Peyer's patch (tissue), 4 donors: ENCODE measurements around the gene MSTN. TPM values are rescaled to one million over a fixed set of nuclear protein-coding genes. Genes with fewer than 3 reads are reported as not detected.

ENCODE experiments used
- DNase-seq, 3 donors: peaks; one replicate each; pipeline ENCODE4 v3.0.0-alpha.2; 2017 to 2019
- H3K27ac ChIP-seq, 4 donors: fragments of 200-600 bp; sonication (generic); one replicate each; pipeline ENCODE4 v1.5.1; 2016 to 2019
- H3K27me3 ChIP-seq, 2 donors: fragments of 200-600 bp; sonication (generic); one replicate each; pipeline ENCODE4 v1.5.1; 2019
- H3K36me3 ChIP-seq, 3 donors: fragments of 200-600 bp; sonication (generic); one replicate each; pipeline ENCODE4 v1.5.1; 2016 to 2019
- H3K4me1 ChIP-seq, 4 donors: fragments of 200-600 bp; sonication (generic); one replicate each; pipeline ENCODE4 v1.5.1; 2016 to 2019
- H3K4me3 ChIP-seq, 4 donors: fragments of 200-600 bp; sonication (generic); 1 replicate in 3 of 4; 2 replicates in 1 of 4; pipeline ENCODE4 v1.5.1; 2016 to 2019; ENCODE audit warnings: mild to moderate bottlenecking in 1 of 4
- H3K9me3 ChIP-seq, 4 donors: fragments of 200-600 bp; sonication (generic); one replicate each; pipeline ENCODE4 v1.5.1; 2016 to 2019; ENCODE audit warnings: mild to moderate bottlenecking in 1 of 4
- POLR2A ChIP-seq, 2 donors: fragments of 450-650 bp; IDR thresholded peaks; one replicate each; pipeline ENCODE4 v1.5.1; 2017; ENCODE audit warnings: antibody characterized with exemption in 2 of 2, mild to moderate bottlenecking in 2 of 2, moderate library complexity in 2 of 2
- total RNA-seq, 4 donors: library from RNA; depleted of rRNA; stranded (reverse); fragments of >200 nt; gene quantifications; one replicate each; pipeline ENCODE4 v1.1.0, GENCODE V29; 2016
- TF ChIP-seq, protein P1 (sequence below), 6 experiments: fragments of 450-650 bp in 4 of 6; fragments of 200-600 bp in 2 of 6; sonication (generic) in 1 of 6; IDR thresholded peaks; one replicate each; pipeline ENCODE4 v1.5.1; 2017 to 2019; ENCODE audit warnings: antibody characterized with exemption in 6 of 6, mild to moderate bottlenecking in 3 of 6, moderate library complexity in 1 of 6

The MSTN gene
- total RNA-seq, 4 donors from 2014 or later: 0.70 TPM; not detected in 3

GRCh38 chr2:190065839-190066238, 3.3 kb upstream of the MSTN start:
- Histone ChIP-seq H3K4me1 (no peaks in the 10 kb centered on the region), H3K4me3 (no peak overlapping the region), H3K9me3 (no peaks in the 10 kb centered on the region), H3K36me3 (no peaks in the 10 kb centered on the region), H3K27ac (no peak overlapping the region), H3K27me3 (no peaks in the 10 kb centered on the region)
- TF ChIP-seq POLR2A (IDR thresholded peaks at IDR 0.05): no peak
- TF ChIP-seq, protein P1, sequence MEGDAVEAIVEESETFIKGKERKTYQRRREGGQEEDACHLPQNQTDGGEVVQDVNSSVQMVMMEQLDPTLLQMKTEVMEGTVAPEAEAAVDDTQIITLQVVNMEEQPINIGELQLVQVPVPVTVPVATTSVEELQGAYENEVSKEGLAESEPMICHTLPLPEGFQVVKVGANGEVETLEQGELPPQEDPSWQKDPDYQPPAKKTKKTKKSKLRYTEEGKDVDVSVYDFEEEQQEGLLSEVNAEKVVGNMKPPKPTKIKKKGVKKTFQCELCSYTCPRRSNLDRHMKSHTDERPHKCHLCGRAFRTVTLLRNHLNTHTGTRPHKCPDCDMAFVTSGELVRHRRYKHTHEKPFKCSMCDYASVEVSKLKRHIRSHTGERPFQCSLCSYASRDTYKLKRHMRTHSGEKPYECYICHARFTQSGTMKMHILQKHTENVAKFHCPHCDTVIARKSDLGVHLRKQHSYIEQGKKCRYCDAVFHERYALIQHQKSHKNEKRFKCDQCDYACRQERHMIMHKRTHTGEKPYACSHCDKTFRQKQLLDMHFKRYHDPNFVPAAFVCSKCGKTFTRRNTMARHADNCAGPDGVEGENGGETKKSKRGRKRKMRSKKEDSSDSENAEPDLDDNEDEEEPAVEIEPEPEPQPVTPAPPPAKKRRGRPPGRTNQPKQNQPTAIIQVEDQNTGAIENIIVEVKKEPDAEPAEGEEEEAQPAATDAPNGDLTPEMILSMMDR (IDR thresholded peaks at IDR 0.05): no peak
- no peak for DNase-seq

DNA sequence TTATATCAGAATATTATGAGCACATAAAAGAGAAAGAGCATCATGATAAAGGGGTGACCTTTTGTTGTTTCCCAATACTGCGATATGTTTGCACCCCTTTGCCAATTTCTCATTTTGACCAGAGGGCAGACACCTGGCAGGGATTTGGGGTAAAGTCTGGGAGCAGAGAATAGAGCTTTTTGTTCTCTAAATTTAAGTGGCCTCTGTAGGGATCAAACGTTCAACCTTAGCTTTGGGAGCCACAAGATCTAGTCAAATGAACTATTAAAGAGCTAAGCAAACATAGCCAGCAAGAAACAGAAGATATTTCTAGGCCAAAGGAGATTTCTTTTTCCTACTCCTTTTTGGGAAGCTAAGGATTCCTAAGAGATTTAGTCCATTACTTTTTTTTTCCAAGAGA, 1.1 kb upstream of the MSTN start:
- Histone ChIP-seq H3K36me3 (no peaks in the 10 kb centered on the region), H3K4me3 (no peak overlapping the region), H3K4me1 (no peaks in the 10 kb centered on the region), H3K9me3 (no peaks in the 10 kb centered on the region), H3K27me3 (no peaks in the 10 kb centered on the region), H3K27ac (no peak overlapping the region)
- TF ChIP-seq, protein P1 (IDR thresholded peaks at IDR 0.05): no peak
- DNase-seq: no peak

- no peak for DNase-seq
These were observed 476 bp downstream of the MSTN start for GRCh38 chr2:190062053-190062452.

GRCh38 chr2:190060626-190061025, 1.9 kb downstream of the MSTN start:
- no peak for DNase-seq
- Histone ChIP-seq H3K27me3 (no peaks in the 10 kb centered on the region), H3K27ac (no peak overlapping the region), H3K4me1 (no peaks in the 10 kb centered on the region), H3K36me3 (no peaks in the 10 kb centered on the region), H3K4me3 (no peak overlapping the region), H3K9me3 (no peaks in the 10 kb centered on the region)
- TF ChIP-seq POLR2A (IDR thresholded peaks at IDR 0.05): no peak
- TF ChIP-seq, protein P1 (IDR thresholded peaks at IDR 0.05): no peak

More at GRCh38 chr2:190062053-190062452, 476 bp downstream of the MSTN start:
- Histone ChIP-seq H3K4me3 (no peak overlapping the region), H3K4me1 (no peaks in the 10 kb centered on the region), H3K36me3 (no peaks in the 10 kb centered on the region), H3K27me3 (no peaks in the 10 kb centered on the region), H3K9me3 (no peaks in the 10 kb centered on the region), H3K27ac (no peak overlapping the region)
- no peak for TF ChIP-seq POLR2A (IDR thresholded peaks at IDR 0.05)
- TF ChIP-seq, protein P1 (IDR thresholded peaks at IDR 0.05): no peak

DNA sequence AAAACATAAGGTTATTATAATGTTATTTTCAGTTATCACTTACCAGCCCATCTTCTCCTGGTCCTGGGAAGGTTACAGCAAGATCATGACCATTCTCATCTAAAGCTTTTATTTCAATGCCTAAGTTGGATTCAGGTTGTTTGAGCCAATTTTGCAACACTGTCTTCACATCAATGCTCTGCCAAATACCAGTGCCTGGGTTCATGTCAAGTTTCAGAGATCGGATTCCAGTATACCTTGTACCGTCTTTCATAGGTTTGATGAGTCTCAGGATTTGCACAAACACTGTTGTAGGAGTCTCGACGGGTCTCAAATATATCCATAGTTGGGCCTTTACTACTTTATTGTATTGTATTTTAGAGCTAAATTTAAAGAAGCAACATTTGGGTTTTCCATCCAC, 2.5 kb downstream of the MSTN start:
- Histone ChIP-seq H3K27ac (no peak overlapping the region), H3K36me3 (no peaks in the 10 kb centered on the region), H3K4me3 (no peak overlapping the region), H3K4me1 (no peaks in the 10 kb centered on the region), H3K27me3 (no peaks in the 10 kb centered on the region), H3K9me3 (no peaks in the 10 kb centered on the region)
- no peak for TF ChIP-seq POLR2A (IDR thresholded peaks at IDR 0.05)
- TF ChIP-seq, protein P1 (IDR thresholded peaks at IDR 0.05): no peak
- DNase-seq: no peak

DNA sequence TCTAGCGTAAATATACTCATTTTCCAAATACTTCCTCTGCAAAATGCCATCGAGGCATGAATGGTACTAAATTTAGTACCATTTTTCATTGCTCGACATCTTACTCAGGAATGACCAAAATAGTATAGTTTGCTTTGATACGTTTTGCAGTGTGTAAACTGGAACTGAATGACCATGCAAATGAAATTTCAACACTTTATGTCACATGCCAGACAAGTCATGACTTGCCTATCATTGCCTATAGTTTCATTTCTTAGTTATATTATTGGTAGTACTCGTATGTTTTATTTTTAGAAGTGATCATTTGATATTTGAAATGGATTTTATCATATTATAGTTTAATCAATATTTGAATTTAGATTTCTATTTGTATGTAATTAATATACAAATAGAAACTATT, 9.1 kb downstream of the MSTN start:
- Histone ChIP-seq H3K27me3 (no peaks in the 10 kb centered on the region), H3K36me3 (no peaks in the 10 kb centered on the region), H3K9me3 (no peaks in the 10 kb centered on the region), H3K4me3 (no peak overlapping the region), H3K4me1 (no peaks in the 10 kb centered on the region), H3K27ac (no peak overlapping the region)
- no peak for TF ChIP-seq POLR2A (IDR thresholded peaks at IDR 0.05)
- TF ChIP-seq, protein P1 (IDR thresholded peaks at IDR 0.05): no peak
- DNase-seq: no peak
